HG02981 (cell line): ENCODE measurements around the gene EVL.

ENCODE experiments used
- ATAC-seq: cut with Tn5 transposase; IDR thresholded peaks from one replicate; pipeline ENCODE4 v1.9.1; 2021; ENCODE audit warnings: mild to moderate bottlenecking, moderate library complexity; ENCODE audit not compliant: unreplicated experiment

Gene EVL

DNA sequence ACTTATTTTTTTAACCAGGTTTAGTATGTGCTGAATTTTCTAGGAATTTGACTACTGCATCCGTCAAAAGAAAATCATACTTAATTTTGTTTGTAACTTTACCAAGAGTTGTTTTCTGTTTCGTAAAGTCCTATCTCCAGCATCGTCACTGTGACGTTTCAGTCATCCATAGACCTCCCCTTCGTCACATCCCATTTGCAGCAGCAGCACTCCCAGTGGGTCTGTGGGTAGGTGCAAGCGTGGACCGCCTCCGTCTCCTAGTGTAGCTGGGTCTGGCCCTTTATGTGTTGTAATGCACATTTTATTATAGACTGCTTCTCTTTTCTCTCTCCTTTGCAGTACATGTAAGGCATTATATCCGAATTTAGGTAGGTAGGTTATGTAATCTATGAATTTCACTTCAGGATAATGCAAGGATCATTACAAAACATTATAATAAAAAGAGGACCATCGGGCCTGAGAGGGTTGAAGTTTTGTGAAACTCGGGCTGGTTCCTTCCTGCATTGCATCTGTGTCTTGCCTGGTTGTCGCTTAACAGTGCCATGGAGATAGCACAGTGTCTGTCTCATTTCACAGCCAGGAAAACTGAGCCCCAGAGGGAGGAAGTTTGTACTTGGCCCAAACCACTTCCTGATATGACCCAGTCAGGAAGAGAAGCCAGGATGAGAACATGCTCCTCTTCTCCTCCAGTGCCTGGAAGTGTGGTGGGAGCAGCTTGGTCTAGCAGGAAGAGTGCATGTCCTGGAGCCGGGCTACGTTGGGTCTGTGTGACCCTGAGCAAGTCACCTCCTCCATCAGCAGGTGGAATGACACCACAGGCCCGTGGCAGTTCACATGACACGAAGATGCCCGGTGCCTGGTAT lies 41.3 kb downstream of the EVL start:
- no peak for ATAC-seq

DNA sequence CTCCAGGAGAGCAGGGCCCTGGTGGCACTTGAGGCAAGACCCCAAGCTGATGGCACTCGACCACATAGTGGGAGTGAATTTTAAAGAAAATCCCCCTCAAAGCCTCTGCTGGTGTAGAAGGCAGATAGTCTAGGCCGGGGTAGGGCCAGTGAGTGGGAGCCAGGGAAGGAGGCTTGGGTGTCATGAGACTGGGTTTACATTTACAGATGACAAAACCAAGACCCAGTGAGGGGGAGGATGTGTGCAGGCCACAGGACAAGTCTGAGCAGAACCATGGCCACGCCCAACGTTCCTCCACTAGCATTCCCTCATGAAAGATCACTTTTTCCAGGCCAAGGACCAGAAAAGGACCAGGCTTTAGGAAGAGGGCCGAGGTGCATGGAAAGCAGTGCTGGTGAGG lies 42.0 kb downstream of the EVL start:
- ATAC-seq = no peak

- ATAC-seq = peak; percentile 82
Observed at GRCh38 chr14:100108042-100108825, 43.0 kb downstream of the EVL start.

- ATAC-seq = no peak
Observed at GRCh38 chr14:100108840-100109593, 43.8 kb downstream of the EVL start.

GRCh38 chr14:100109594-100109955 lies 44.4 kb downstream of the EVL start:
- no peak for ATAC-seq

GRCh38 chr14:100110816-100111215 lies 45.6 kb downstream of the EVL start:
- no peak for ATAC-seq

DNA sequence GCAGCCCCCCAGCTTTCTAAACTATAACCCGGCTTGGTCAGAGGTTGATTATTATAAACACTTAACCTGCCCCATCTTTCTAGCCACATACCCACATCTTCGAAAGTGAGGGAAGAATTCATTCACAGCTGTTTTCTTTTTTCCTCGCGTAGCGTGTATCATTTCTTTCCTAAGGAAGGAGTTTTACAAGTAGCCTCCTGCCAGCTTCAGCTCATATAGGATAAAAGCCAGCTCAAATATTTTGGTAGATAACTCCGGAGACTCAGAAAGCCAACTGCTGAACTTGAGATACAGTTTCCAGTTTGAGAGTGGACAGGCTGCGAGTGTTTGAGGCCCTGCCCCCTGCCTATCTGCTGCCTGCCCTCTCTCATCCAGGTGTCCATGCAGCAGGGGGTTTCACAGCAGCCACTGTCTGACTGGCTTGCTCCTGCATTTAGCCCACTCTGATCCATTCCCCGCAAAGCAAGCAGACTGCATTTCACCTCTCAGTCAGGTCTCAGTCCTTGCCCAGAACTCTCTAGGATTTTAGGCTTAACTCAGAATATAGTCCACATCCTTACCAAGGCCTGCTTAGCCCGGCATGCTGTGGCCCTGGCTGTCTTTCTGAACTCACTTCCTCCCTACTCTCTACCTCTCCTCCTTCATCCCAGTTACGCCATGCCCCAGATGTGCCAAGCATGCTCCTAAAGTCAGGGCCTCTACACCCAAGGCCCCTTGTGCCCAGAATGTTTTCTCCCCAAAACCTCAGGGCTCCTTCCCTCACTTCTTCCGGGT lies 46.9 kb downstream of the EVL start:
- no peak for ATAC-seq

GRCh38 chr14:100114109-100114765 lies 49.0 kb downstream of the EVL start:
- ATAC-seq = no peak

DNA sequence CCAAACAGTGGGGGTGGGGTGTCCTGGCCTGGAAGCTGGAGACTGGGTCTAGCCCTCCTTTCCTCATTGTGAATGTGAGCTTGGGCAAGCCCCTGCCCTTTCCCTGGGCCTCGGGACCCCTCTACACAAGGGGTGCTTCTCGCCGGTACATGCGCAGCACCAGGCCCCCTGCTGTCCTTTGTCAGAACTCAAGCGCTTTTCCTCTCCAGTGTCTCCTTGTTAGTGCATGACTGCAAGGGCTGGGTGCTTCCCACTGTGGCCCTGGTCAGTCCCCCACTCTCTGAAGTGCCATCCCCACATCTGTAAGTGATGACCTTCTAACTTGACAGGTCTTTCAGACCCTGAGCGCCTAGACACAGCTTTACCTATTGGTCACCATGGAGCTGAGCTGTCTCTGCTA lies 50.0 kb downstream of the EVL start:
- no peak for ATAC-seq

- ATAC-seq = no peak
Observed at GRCh38 chr14:100115726-100116125, 50.5 kb downstream of the EVL start.

- no peak for ATAC-seq
Observed at GRCh38 chr14:100116134-100116533, 50.9 kb downstream of the EVL start.

DNA sequence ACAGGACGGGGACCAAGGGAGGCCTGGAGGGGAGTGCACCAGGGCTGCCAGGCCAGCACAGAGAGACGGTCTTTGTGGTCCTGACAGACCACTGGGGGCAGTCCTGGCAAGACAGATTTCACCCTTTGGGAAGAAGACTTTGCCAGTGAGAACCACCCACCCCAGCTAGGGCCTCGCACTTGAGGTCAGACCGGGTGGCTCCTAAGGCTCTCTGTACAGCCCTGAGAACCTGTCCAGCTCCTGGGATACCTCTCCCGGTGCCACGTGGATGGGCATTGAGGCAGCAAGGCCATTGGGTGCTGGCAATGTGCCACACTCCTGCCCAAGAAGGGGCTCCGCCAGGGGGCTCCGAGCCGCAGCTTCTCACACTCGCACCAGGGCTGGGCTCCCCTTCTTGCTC lies 51.8 kb downstream of the EVL start:
- ATAC-seq = no peak

DNA sequence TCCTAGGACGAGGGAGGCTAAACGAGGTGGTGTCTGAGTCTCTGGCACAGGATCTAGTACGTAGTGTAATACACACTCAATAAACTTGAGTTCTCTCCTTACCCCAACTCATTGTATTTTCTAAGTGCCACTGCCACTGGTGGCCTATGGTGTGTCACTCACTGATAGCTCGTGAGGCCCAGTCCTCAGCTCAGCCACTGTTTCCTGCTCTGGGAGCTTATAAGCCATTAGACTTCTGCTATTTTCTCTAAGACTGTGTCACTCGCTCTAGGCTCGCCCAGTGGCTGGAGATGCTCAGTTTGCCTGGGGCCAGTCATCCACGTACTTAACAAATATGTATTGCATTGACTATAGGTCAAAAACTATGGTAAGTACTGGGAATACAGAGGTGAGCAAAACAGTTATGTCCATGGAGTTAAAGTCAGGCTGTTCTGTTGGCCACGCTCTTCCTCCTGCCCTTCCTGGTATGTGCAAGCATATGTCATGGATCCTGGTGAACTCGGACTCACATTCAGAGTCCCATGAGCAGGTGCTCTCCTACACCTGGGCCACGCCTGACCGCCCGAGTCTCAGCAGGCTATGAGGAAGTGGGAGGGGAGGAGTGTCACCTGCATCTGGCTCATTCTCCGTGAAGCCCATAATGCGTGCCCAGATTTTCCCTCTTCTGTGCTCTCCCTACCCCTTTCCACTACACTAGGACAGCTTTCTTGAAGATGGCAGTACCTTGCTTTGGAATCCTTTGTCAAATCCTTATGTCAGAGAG lies 52.6 kb downstream of the EVL start:
- no peak for ATAC-seq

DNA sequence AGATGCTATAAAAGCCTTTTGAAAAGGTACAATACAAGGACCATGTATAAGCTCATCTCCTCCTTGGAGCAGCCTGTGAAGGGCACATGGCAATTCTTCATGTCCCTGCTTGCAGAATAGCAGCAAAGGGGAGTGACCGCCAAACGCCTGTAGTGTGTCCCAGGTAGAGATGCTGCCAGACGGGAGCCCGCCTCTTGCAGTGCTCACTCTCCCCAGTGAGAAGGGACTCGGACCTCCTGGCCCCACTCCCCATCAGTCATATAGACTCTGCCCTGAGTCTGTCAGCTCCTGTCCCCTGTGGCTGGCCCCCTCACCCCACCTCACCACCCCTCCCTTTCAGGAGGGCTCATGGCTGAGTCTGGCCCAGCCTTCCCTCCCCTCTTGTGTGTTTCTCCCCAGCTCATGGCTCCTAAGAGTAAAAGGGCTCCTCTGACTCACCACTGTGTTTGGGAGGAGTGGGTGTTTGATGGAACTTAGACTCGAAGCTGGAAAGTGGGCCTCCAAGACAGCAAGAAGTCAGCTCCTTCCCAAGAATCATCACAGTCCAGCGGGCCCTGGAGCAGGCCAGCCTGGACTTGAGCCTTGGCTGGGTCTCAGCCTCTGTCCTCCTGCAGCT lies 53.3 kb downstream of the EVL start:
- no peak for ATAC-seq

- no peak for ATAC-seq
Observed at GRCh38 chr14:100119251-100119650, 54.0 kb downstream of the EVL start.

GRCh38 chr14:100120522-100121269 lies 55.5 kb downstream of the EVL start:
- ATAC-seq = no peak

DNA sequence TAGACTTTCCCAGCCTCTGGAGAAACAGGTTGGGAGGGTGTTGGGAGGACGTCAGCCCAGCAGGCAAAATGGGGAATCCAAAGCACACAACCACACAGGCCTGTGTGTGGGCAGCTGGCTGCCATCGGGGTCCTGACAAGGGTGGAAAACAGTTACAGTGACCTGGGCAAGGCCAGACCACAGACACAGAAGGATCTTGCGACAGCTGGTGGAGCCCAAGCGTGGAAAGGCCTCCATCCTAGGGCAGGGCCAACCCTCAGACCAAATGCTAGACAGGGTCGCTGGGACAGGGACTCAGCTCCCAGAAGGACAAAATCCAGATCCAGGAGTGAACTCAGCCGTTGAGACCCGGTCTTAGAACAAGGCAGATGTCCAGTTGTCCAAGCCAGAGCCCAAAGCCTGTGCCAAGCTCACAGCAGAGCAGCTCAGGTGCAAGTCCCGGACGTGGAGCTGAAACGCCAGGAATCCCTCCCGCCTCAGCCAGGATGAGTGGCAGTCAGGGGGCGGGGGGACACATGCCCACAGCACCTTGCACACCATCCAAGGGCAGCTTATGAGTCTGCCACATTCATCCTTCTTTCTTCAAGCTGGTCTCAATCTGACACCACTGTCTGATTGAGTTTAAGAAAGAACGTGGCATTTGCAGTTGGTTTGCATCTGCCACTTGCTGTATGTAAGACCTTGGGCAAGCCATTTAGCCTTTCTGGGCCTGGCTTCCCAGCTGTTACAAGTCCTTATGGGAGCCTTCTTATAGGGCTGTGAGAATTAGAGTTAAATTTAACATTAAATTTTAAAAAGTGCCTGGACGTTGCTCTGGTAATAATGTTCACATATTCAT lies 56.6 kb downstream of the EVL start:
- ATAC-seq = no peak
